ENCODE measurements around the gene FBXL7.

GRCh38 chr5:15654779-15655178 is 154.8 kb downstream of the FBXL7 start:
- TF ChIP-seq CTCF (IDR thresholded peaks at IDR 0.05) = no peak
- TF ChIP-seq EZH2 (IDR thresholded peaks at IDR 0.05; ENCODE audit: borderline replicate concordance, insufficient read depth, low read depth, low read length, poor library complexity, severe bottlenecking) = no peak

Measured in B cell (primary cell).